Endothelial cell of umbilical vein (primary cell): Measurements from ENCODE around the gene VPS26C. TPM values are rescaled to one million over a fixed set of nuclear protein-coding genes. Genes with fewer than 3 reads are reported as not detected.

Source experiments
- BruUV-seq: library from RNA; stranded (reverse); fragments of 400-500 nt; replicated peaks from 2 replicates; lab custom pipeline; 2021; lab: Mats Ljungman, UMichigan
- CTCF ChIA-PET: fragments of 300-600, 350-600 bp; sonication (Branson Sonifier 250); formaldehyde crosslinking; loops from one replicate; lab custom pipeline; 2021; ENCODE audit warnings: antibody characterized with exemption, inconsistent platforms; lab: Charles Lee
- POLR2A ChIA-PET: fragments of 300-600, 350-600 bp; sonication (Branson Sonifier 250); formaldehyde crosslinking; loops from one replicate; lab custom pipeline; 2021; ENCODE audit warnings: antibody characterized with exemption, inconsistent platforms; lab: Charles Lee
- DNase-seq: peaks from one replicate; pipeline ENCODE4 v3.0.0-alpha.2; 2011; ENCODE audit warnings: low read depth, low spot score
- FAIRE-seq: peaks from 2 replicates; lab custom pipeline; 2011; peaks lifted over from hg19 to GRCh38; lab: Jason Lieb, UNC
- H2AFZ ChIP-seq: 2 replicates; pipeline ENCODE4 v1.6.0; 2012; ENCODE audit warnings: low read depth, low read length, control low read depth, inconsistent platforms
- H3K27ac ChIP-seq: 2 replicates; pipeline ENCODE4 v1.5.1; 2011; ENCODE audit warnings: low read depth, mild to moderate bottlenecking, control low read depth, low read length, moderate library complexity; ENCODE audit not compliant: insufficient read depth
- H3K27me3 ChIP-seq, 2 experiments: 2 replicates each; pipeline versions ENCODE4 v1.6.0 to v1.6.1; 2011; ENCODE audit warnings: low read length in 2 of 2, mixed read lengths in 1 of 2; ENCODE audit not compliant: control insufficient read depth in 2 of 2, insufficient read depth in 2 of 2
- H3K36me3 ChIP-seq, 2 experiments: 2 replicates in 1 of 2; 3 replicates in 1 of 2; pipeline ENCODE4 v1.5.1; 2011; ENCODE audit warnings: low read length in 2 of 2, mild to moderate bottlenecking in 1 of 2, moderate library complexity in 1 of 2; ENCODE audit not compliant: control insufficient read depth in 2 of 2, insufficient read depth in 2 of 2; ENCODE audit errors: extremely low read depth in 1 of 2
- H3K4me1 ChIP-seq: 3 replicates; pipeline ENCODE4 v1.5.1; 2011; ENCODE audit warnings: mild to moderate bottlenecking, low read length; ENCODE audit not compliant: control insufficient read depth, insufficient read depth; ENCODE audit errors: extremely low read depth
- H3K4me2 ChIP-seq: 2 replicates; pipeline ENCODE4 v1.6.1; 2011; ENCODE audit warnings: low read length, control low read depth, mixed read lengths; ENCODE audit not compliant: insufficient read depth
- H3K4me3 ChIP-seq, 3 experiments: fragments of 200-600 bp in 1 of 3; sonication (generic), shearing (Covaris generic) in 1 of 3; replicated peaks in 1 of 3; 2 replicates each; pipeline ENCODE4 v1.5.1; 2011 to 2016; ENCODE audit warnings: control low read depth in 3 of 3, low read length in 3 of 3, mild to moderate bottlenecking in 2 of 3, inconsistent platforms in 1 of 3, low read depth in 1 of 3, moderate library complexity in 1 of 3; ENCODE audit not compliant: insufficient read depth in 1 of 3
- H3K79me2 ChIP-seq: 2 replicates; pipeline ENCODE4 v1.6.0; 2012; ENCODE audit warnings: low read length, inconsistent platforms; ENCODE audit not compliant: control insufficient read depth, insufficient read depth
- H3K9ac ChIP-seq: replicated peaks from 2 replicates; pipeline ENCODE3; 2011; ENCODE audit warnings: low read length, control low read depth; ENCODE audit not compliant: insufficient read depth; ENCODE audit errors: extremely low read depth
- H3K9me1 ChIP-seq: replicated peaks from 3 replicates; pipeline ENCODE4 v1.6.0; 2011; ENCODE audit warnings: mild to moderate bottlenecking, low read length; ENCODE audit not compliant: control insufficient read depth, insufficient read depth; ENCODE audit errors: extremely low read depth
- H3K9me3 ChIP-seq: replicated peaks from 2 replicates; pipeline ENCODE4 v1.5.1; 2012; ENCODE audit warnings: low read length, inconsistent platforms; ENCODE audit not compliant: control insufficient read depth, insufficient read depth
- H4K20me1 ChIP-seq: replicated peaks from 2 replicates; pipeline ENCODE3; 2011; ENCODE audit warnings: mild to moderate bottlenecking, low read length; ENCODE audit not compliant: control insufficient read depth, insufficient read depth; ENCODE audit errors: extremely low read depth
- CTCF ChIP-seq, 2 donors: IDR thresholded peaks; 1 replicate in 1 of 2; 2 replicates in 1 of 2; pipeline ENCODE4 v1.5.1; 2011; ENCODE audit warnings: low read length in 2 of 2, mild to moderate bottlenecking in 2 of 2, moderate library complexity in 2 of 2, control low read depth in 1 of 2, inconsistent platforms in 1 of 2, low read depth in 1 of 2; ENCODE audit not compliant: insufficient read depth in 1 of 2; ENCODE audit errors: extremely low read depth in 1 of 2
- EZH2 ChIP-seq: IDR thresholded peaks from 2 replicates; pipeline ENCODE4 v1.6.1; 2012; ENCODE audit warnings: borderline replicate concordance, low read depth, mild to moderate bottlenecking, moderate library complexity, low read length, inconsistent platforms; ENCODE audit not compliant: severe bottlenecking
- FOS ChIP-seq: IDR thresholded peaks from 2 replicates; pipeline ENCODE4 v1.6.1; 2011; ENCODE audit warnings: mild to moderate bottlenecking, low read length, moderate library complexity, borderline replicate concordance; ENCODE audit not compliant: insufficient read depth
- GATA2 ChIP-seq: IDR thresholded peaks from 2 replicates; pipeline ENCODE4 v1.7.0; 2011; ENCODE audit warnings: low read depth, mild to moderate bottlenecking, moderate library complexity, mixed read lengths, low read length; ENCODE audit not compliant: insufficient read length, insufficient read depth
- JUN ChIP-seq: IDR thresholded peaks from 2 replicates; pipeline ENCODE4 v1.6.1; 2011; ENCODE audit warnings: borderline replicate concordance, low read depth; ENCODE audit not compliant: insufficient read length, insufficient read depth
- MAX ChIP-seq: IDR thresholded peaks from 2 replicates; pipeline ENCODE4 v1.6.1; 2011; ENCODE audit not compliant: insufficient read depth, insufficient read length
- MYC ChIP-seq: IDR thresholded peaks from one replicate; pipeline ENCODE4 v1.6.1; 2011; ENCODE audit warnings: mild to moderate bottlenecking, low read depth, low read length
- POLR2A ChIP-seq: IDR thresholded peaks from 2 replicates; pipeline ENCODE4 v1.6.1; 2012; ENCODE audit warnings: low read depth, mild to moderate bottlenecking, control low read depth, low read length
- POLR2AphosphoS5 ChIP-seq: IDR thresholded peaks from 2 replicates; pipeline ENCODE4 v1.6.1; 2012; ENCODE audit warnings: low read depth, mild to moderate bottlenecking, control low read depth, low read length, moderate library complexity; ENCODE audit not compliant: insufficient read depth
- dilution Hi-C: fragments of 300-500 bp; cut with MboI; formaldehyde crosslinking; loops from one replicate; pipeline ENCODE4 v1.15.0; 2019; ENCODE audit warnings: low sequenced_read_pairs; ENCODE audit not compliant: extremely low pct_ligation_motif_present
- intact Hi-C: fragments of 100-400 bp; cut with micrococcal nuclease; formaldehyde crosslinking; loops from one replicate; pipeline ENCODE4 v1.10.0; 2022
- polyA plus RNA-seq, 4 experiments: library from polyadenylated mRNA; depleted of rRNA in 3 of 4; stranded (reverse) in 3 of 4; unstranded in 1 of 4; fragments of >200 nt; gene quantifications; 2 replicates each; pipeline versions ENCODE4 v1.2.1 to v1.2.3, GENCODE V29; 2011 to 2012; ENCODE audit warnings: missing spikeins in 1 of 4
- total RNA-seq: library from RNA; stranded (reverse); gene quantifications from 2 replicates; pipeline ENCODE4 v1.2.3, GENCODE V29; 2021

The VPS26C gene
- total and polyA plus RNA-seq, 2 donors (not counting 3 experiments of a cell fraction or from before 2014, with no cell fraction given), result 35.2 to 53.7 TPM

GRCh38 chr21:37197746-37198145 is 69.4 kb downstream of the VPS26C start:
- Histone ChIP-seq H3K36me3 (peaks cover 13 to 24% of the 10 kb centered on the region in 2 experiments), H3K9me3 (no peaks in the 10 kb centered on the region), H4K20me1 (no peaks in the 10 kb centered on the region), H3K4me2 (no peak overlapping the region), H2AFZ (no peak overlapping the region), H3K9ac (no peak overlapping the region), H3K79me2 (no peaks in the 10 kb centered on the region), H3K27me3 (no peaks in the 10 kb centered on the region), H3K4me3 (no peak overlapping the region), H3K27ac (no peak overlapping the region), H3K9me1 (no peaks in the 10 kb centered on the region), H3K4me1 (no peaks in the 10 kb centered on the region)
- no TSS peak for BruUV-seq
- TF ChIP-seq MYC, result no peak
- TF ChIP-seq CTCF (IDR thresholded peaks at IDR 0.05; ENCODE audit: extremely low read depth in 1 of 2, insufficient read depth in 1 of 2, low read depth in 1 of 2, low read length in 2 of 2), result no peak
- no peak for TF ChIP-seq JUN
- no peak for TF ChIP-seq POLR2A
- no peak for TF ChIP-seq MAX
- TF ChIP-seq POLR2AphosphoS5, result no peak
- no peak for TF ChIP-seq EZH2
- no peak for TF ChIP-seq GATA2
- no peak for TF ChIP-seq FOS
- CTCF ChIA-PET, result no interaction called here
- no peak for FAIRE-seq
- intact Hi-C loops (no loop called here), dilution Hi-C loops (no loop called here)
- DNase-seq, result no peak
- POLR2A ChIA-PET, result interaction anchor here (0.7 kb wide), 1 partner anchor 773 kb away, joined by 3 read pairs; no protein-coding TSS in a partner anchor
